ENCODE data around the gene SLC9A9. TPM values are rescaled to one million over a fixed set of nuclear protein-coding genes. Genes with fewer than 3 reads are reported as not detected.

Gene SLC9A9
- total RNA-seq, 2 donors from 2014 or later, result 1.3 to 3.7 TPM

DNA sequence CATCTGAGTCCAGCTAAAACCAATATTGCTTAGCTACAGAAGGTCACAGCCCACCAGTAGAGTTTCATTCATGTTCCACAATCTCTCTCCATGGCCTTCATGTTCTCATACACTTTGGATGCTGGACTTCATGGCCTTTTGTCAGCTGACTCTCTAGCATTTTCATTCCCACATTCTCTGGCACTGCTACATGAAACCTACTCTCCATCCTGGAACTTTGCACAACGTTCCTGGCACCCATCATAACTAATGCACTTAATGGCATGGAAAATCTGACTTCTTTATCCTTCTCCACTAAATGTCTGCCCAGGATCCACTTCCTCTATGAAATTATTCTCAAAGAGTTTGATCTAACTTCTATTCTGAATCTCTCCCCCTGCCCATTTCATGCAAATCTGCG, 56.9 kb downstream of the SLC9A9 start:
- no peaks in the 10 kb centered on the region for H3K4me1 ChIP-seq (ENCODE audit: control insufficient read depth, insufficient read depth, low read length)
- no peak overlapping the region for H3K4me3 ChIP-seq (ENCODE audit: low read length)
- peaks cover 5% of the 10 kb centered on the region for H3K9me3 Mint-ChIP-seq
- peaks cover 23% of the 10 kb centered on the region for H3K27me3 Mint-ChIP-seq (ENCODE audit: insufficient read depth)
- WGBS, 2 experiments (ENCODE audit: insufficient coverage in 1 of 2, insufficient read length in 1 of 2), result 86 to 90% methylated on average over 1 to 2 of the region's 2 CpGs
- no peaks in the 10 kb centered on the region for H3K36me3 ChIP-seq (ENCODE audit: control insufficient read depth, insufficient read depth, low read length)
- no peak overlapping the region for H3K27ac ChIP-seq (ENCODE audit: low read depth, low read length)
- no peak overlapping the region for H3K4me3 Mint-ChIP-seq
- H3K9me3 ChIP-seq (ENCODE audit: control insufficient read depth, low read length), result peaks cover 8% of the 10 kb centered on the region
- peaks cover 10% of the 10 kb centered on the region for H3K4me1 Mint-ChIP-seq
- no peak overlapping the region for H3K27ac Mint-ChIP-seq
- no peak overlapping the region for H3K9ac ChIP-seq (ENCODE audit: extremely low read depth, low read length, poor library complexity, severe bottlenecking)
- H3K36me3 Mint-ChIP-seq (ENCODE audit: low read depth), result peaks cover 6% of the 10 kb centered on the region
- DNase-seq, result no peak
- no peak for TF ChIP-seq CTCF (conservative IDR thresholded peaks at IDR 0.05)
- H3K27me3 ChIP-seq (ENCODE audit: control insufficient read depth, insufficient read depth, low read length, poor library complexity, severe bottlenecking), result no peaks in the 10 kb centered on the region

DNA sequence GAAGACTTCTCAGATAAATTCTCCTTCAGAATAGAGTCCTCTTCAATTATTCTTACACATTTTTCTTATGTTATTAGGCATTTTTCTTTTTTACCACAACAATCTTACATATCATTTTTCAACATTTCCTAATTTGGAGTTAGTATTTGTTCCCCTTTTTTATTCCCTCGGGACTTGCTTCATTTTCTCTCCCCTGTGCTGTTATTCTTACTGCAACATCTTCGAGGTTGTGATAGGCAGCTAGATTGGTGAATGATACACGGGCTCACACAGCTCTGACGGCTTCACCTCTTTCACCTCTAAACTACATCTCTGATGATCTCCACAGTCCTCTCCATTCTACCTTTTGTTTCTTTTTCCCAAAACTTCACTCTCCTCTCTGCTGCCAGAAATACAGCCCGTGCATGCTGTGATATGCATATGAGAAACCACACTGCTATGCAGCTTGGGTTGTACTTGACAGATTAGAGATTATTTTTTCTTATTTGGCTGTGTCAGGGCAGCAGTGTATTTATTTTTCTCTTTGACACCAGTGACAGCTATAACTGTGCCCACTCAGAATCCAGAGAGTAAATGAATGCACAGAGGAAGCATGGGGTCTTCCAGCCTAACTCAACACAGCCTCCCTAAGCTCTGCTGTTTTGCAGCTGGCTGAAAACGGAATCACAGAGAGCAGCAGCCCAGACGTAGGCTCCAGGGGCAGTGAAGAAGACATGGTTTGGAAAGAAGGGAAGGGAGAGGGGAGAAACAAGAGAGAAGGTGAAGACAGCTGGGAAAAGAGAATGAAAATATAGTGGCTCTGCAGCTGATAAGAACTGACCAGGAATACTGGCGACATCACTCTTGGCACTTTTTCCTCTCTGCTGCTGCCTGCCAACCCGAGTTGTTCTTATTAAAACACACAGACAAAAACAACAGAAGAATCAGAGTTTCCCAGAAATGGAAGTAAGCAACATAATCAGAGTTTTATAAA, 61.8 kb downstream of the SLC9A9 start:
- peaks cover 19% of the 10 kb centered on the region for H3K4me1 Mint-ChIP-seq
- no peaks in the 10 kb centered on the region for H3K27me3 ChIP-seq (ENCODE audit: control insufficient read depth, insufficient read depth, low read length, poor library complexity, severe bottlenecking)
- no peak overlapping the region for H3K27ac ChIP-seq (ENCODE audit: low read depth, low read length)
- WGBS, 2 experiments (ENCODE audit: insufficient coverage in 1 of 2, insufficient read length in 1 of 2), result 79 to 80% methylated on average over 4 to 9 of the region's 9 CpGs
- no peak overlapping the region for H3K4me3 ChIP-seq (ENCODE audit: low read length)
- H3K9me3 Mint-ChIP-seq, result peaks cover 3% of the 10 kb centered on the region
- no peak for TF ChIP-seq CTCF (conservative IDR thresholded peaks at IDR 0.05)
- H3K27ac Mint-ChIP-seq, result no peak overlapping the region
- no peak overlapping the region for H3K4me3 Mint-ChIP-seq
- H3K36me3 Mint-ChIP-seq (ENCODE audit: low read depth), result peaks cover 4% of the 10 kb centered on the region
- H3K9me3 ChIP-seq (ENCODE audit: control insufficient read depth, low read length), result no peaks in the 10 kb centered on the region
- peaks cover 5% of the 10 kb centered on the region for H3K4me1 ChIP-seq (ENCODE audit: control insufficient read depth, insufficient read depth, low read length)
- no peak for DNase-seq
- no peaks in the 10 kb centered on the region for H3K36me3 ChIP-seq (ENCODE audit: control insufficient read depth, insufficient read depth, low read length)
- peaks cover 1% of the 10 kb centered on the region for H3K27me3 Mint-ChIP-seq (ENCODE audit: insufficient read depth)
- H3K9ac ChIP-seq (ENCODE audit: extremely low read depth, low read length, poor library complexity, severe bottlenecking), result no peak overlapping the region

- H3K27me3 Mint-ChIP-seq (ENCODE audit: insufficient read depth), result no peaks in the 10 kb centered on the region
Measured at GRCh38 chr3:143784446-143784845, 63.8 kb downstream of the SLC9A9 start.

More at GRCh38 chr3:143784446-143784845, 63.8 kb downstream of the SLC9A9 start:
- no peaks in the 10 kb centered on the region for H3K9me3 ChIP-seq (ENCODE audit: control insufficient read depth, low read length)
- Mint-ChIP-seq H3K4me1 (peaks cover 20% of the 10 kb centered on the region), H3K4me3 (no peak overlapping the region), H3K27ac (no peak overlapping the region), H3K36me3 (ENCODE audit: low read depth) (peaks cover 2% of the 10 kb centered on the region), H3K9me3 (peaks cover 2% of the 10 kb centered on the region)
- TF ChIP-seq CTCF (conservative IDR thresholded peaks at IDR 0.05), result no peak
- no peak overlapping the region for H3K27ac ChIP-seq (ENCODE audit: low read depth, low read length)
- no peak overlapping the region for H3K9ac ChIP-seq (ENCODE audit: extremely low read depth, low read length, poor library complexity, severe bottlenecking)
- H3K36me3 ChIP-seq (ENCODE audit: control insufficient read depth, insufficient read depth, low read length), result no peaks in the 10 kb centered on the region
- WGBS, 2 experiments (ENCODE audit: insufficient coverage in 1 of 2, insufficient read length in 1 of 2), result 95% methylated on average over 1 of the region's 1 CpG; no CpG with 5 or more reads in 1 of the 2 experiments
- DNase-seq, result no peak
- no peak overlapping the region for H3K4me3 ChIP-seq (ENCODE audit: low read length)
- peaks cover 5% of the 10 kb centered on the region for H3K4me1 ChIP-seq (ENCODE audit: control insufficient read depth, insufficient read depth, low read length)
- H3K27me3 ChIP-seq (ENCODE audit: control insufficient read depth, insufficient read depth, low read length, poor library complexity, severe bottlenecking), result no peaks in the 10 kb centered on the region
